Measurements from ENCODE around the gene BAK1.

BAK1 gene

DNA sequence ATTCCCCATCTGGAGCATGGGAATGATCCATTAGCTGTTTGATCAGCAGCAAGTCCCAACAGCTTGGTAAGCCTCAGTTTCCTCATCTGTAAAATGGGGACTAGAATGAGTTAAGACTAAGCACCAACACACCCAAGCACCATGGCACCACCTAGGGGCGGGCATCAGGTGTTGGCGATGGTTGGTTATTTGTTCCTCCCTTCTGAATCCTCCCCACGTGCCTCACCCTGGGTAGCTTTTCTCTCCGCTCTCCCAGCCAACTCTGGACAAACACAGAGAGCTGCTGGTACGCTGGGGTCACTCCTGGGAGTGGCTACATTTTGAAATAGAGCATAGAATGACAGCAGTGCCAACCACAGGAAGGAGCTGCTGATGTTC, 27.7 kb upstream of the BAK1 start:
- TF ChIP-seq, protein P1, sequence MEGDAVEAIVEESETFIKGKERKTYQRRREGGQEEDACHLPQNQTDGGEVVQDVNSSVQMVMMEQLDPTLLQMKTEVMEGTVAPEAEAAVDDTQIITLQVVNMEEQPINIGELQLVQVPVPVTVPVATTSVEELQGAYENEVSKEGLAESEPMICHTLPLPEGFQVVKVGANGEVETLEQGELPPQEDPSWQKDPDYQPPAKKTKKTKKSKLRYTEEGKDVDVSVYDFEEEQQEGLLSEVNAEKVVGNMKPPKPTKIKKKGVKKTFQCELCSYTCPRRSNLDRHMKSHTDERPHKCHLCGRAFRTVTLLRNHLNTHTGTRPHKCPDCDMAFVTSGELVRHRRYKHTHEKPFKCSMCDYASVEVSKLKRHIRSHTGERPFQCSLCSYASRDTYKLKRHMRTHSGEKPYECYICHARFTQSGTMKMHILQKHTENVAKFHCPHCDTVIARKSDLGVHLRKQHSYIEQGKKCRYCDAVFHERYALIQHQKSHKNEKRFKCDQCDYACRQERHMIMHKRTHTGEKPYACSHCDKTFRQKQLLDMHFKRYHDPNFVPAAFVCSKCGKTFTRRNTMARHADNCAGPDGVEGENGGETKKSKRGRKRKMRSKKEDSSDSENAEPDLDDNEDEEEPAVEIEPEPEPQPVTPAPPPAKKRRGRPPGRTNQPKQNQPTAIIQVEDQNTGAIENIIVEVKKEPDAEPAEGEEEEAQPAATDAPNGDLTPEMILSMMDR (IDR thresholded peaks at IDR 0.05; ENCODE audit: borderline replicate concordance, insufficient read depth, low read depth, low read length): peak; percentile 73; the same call in 1 of the 2 replicates
- H3K4me3 ChIP-seq (ENCODE audit: low read depth, low read length): no peak overlapping the region

DNA sequence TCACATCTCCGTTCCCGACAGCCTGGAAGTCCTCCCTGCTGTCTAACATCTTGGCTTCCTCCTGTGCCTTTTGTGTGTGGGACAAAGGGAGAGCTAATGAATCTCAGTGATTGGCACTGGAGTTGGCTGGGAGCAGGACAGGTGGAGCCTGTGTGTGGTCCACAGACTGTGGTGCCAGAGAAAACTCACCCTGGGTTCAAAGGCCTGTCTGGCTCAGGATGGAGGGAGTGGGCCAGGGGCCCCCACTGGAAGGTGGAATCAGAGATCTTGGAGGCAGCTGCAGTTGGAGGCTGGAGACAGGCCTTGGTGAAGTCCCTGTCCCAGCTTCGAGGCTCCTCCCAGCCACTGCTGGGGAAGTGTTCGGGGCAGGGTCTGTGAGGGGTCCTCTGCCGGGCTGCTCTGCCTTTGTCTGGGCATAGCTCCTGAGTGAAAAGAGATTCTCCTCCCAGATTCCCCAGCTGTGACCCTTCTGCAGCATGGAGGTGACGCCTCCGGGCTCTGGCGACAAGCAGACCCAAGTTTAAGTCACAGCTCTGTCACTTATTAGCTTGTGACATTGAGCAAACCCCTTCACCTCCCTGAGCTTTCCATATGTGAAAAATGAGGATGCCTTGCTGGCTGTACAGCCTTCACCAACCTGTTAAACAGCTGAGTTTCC, 27.2 kb upstream of the BAK1 start:
- H3K4me3 ChIP-seq (ENCODE audit: low read depth, low read length): no peak overlapping the region
- TF ChIP-seq, protein P1 (IDR thresholded peaks at IDR 0.05; ENCODE audit: borderline replicate concordance, insufficient read depth, low read depth, low read length): no peak

DNA sequence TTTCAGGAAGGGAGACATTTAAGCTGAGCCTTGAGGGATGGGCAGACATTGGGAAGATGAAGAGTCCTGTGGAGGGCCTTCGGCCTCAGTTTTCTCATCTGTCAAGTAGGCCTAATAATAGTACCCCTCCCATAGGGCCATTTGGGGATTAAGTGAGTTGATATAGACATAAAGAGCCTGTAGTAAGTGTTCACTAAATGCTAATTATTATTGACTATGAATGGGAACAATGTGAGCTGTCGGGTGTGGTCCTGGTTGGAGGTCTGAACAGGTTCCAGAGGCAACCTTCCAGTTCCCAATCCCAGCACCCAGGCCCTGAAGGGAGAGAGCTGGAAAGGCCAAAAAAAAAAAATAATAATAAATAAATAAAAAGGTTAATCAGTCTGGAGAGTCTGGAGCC, 26.6 kb upstream of the BAK1 start:
- TF ChIP-seq, protein P1 (IDR thresholded peaks at IDR 0.05; ENCODE audit: borderline replicate concordance, insufficient read depth, low read depth, low read length): no peak
- no peak overlapping the region for H3K4me3 ChIP-seq (ENCODE audit: low read depth, low read length)

DNA sequence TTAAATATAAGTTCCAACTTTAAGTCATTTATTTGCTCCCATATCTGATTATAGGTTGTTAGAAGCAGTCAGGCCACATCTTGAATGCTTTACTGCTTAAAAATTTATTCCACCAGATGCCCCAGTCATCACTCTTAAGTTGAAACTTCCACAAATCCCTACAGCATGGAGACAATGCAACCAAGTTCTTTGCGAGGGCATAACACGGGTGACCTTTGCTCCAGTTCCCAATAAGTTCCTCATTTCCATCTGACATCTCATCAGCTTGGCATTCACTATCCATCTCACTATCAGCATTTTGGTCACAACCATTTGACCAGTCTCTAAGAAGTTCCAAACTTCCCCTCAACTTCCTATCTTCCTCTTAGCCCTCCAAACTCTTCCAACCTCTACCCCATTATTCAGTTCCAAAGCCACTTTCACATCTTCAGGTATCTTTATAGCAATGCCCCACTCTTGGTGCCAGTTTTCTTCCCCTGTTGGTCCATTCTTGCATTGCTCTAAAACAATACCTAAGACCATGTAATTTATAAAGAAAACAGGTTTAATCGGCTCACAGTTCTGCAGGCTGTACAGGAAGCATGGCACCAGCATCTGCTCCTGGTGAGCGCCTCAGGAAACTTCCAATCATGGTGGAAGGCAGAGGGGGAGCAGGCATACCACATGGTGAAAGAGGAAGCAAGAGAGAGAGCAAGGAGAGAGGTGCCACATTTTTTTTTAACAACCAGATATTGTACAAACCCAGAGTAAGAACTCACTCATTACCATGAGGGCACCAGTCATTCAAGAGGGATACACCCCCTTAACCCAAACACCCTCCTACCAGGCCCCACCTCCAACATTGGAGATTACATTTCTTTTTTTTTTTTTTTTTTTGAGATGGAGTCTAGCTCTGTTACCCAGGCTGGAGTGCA, 25.1 kb upstream of the BAK1 start:
- TF ChIP-seq, protein P1 (IDR thresholded peaks at IDR 0.05; ENCODE audit: borderline replicate concordance, insufficient read depth, low read depth, low read length): no peak

DNA sequence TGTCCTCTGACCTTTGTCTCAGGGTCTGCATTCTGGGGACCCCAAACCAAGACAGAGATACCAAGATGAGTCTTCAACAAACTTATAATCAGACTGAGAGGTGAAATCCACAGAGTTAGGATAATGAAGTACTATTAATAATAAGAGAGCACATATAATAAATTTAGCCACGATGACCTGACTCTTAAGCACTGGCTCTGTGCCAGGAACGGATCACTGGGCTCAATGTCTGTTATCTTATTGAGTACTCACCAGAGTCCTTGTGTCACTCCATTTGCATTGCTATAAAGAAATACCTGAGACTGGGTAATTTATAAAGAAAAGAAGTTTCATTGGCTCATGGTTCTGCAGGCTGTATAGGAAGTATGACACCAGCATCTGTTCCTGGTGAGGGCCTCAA, 22.1 kb upstream of the BAK1 start:
- TF ChIP-seq, protein P1 (IDR thresholded peaks at IDR 0.05; ENCODE audit: borderline replicate concordance, insufficient read depth, low read depth, low read length): no peak

More for the DNA sequence above, 25.1 kb upstream of the BAK1 start:
- no peak overlapping the region for H3K4me3 ChIP-seq (ENCODE audit: low read depth, low read length)

DNA sequence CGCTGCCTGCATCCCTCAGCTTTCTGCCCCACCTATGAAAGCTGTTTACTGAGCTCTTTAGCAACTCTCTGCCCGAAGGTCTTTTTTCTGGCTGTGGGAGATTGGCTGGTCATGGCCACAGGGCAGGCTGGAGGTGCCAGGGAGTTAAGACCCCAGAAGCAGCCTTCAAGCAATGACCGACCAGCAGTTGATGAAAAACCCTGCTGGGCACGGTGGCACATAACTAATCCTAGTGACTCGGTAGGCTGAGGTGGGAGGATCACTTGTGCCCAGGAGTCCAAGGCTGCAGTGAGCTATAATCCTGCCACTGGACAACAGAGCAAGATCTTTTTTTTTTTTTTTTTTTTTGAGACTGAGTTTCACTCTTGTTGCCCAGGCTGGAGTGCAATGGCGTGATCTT, 20.7 kb upstream of the BAK1 start:
- TF ChIP-seq, protein P1 (IDR thresholded peaks at IDR 0.05; ENCODE audit: borderline replicate concordance, insufficient read depth, low read depth, low read length): no peak
- H3K4me3 ChIP-seq (ENCODE audit: low read depth, low read length): no peak overlapping the region

More for the DNA sequence above, 22.1 kb upstream of the BAK1 start:
- no peak overlapping the region for H3K4me3 ChIP-seq (ENCODE audit: low read depth, low read length)

Data from GM12875 (cell line).